SIG-M5 treated with dmso at 0.1 percent for 504 hours (cell line): ENCODE results near the gene NFATC1.

Source experiments
- DNase-seq: peaks from one replicate; lab custom pipeline; 2025; ENCODE audit not compliant: unreplicated experiment; lab: John Stamatoyannopoulos, UW

The NFATC1 gene

GRCh38 chr18:79567481-79568147, 171.9 kb downstream of the NFATC1 start:
- DNase-seq: no peak

GRCh38 chr18:79568543-79569205, 172.9 kb downstream of the NFATC1 start:
- no peak for DNase-seq

- no peak for DNase-seq
Measured at GRCh38 chr18:79569720-79570119, 174.0 kb downstream of the NFATC1 start.

- peak; percentile 33 for DNase-seq
Measured at GRCh38 chr18:79570266-79571201, 174.8 kb downstream of the NFATC1 start.

- DNase-seq: no peak
Measured at GRCh38 chr18:79571211-79572092, 175.7 kb downstream of the NFATC1 start.

- DNase-seq: no peak
Measured at GRCh38 chr18:79572093-79572780, 176.5 kb downstream of the NFATC1 start.

GRCh38 chr18:79572848-79573451, 177.2 kb downstream of the NFATC1 start:
- no peak for DNase-seq

GRCh38 chr18:79573921-79574491, 178.3 kb downstream of the NFATC1 start:
- DNase-seq: no peak

- no peak for DNase-seq
Measured at GRCh38 chr18:79574938-79575525, 179.3 kb downstream of the NFATC1 start.

- DNase-seq: no peak
Measured at GRCh38 chr18:79575891-79576685, 180.4 kb downstream of the NFATC1 start.

- no peak for DNase-seq
Measured at GRCh38 chr18:79576686-79577351, 181.1 kb downstream of the NFATC1 start.

- no peak for DNase-seq
Measured at GRCh38 chr18:79577451-79578395, 182.0 kb downstream of the NFATC1 start.

- no peak for DNase-seq
Measured at GRCh38 chr18:79578396-79579260, 182.9 kb downstream of the NFATC1 start.
